ENCODE results near the gene RPL35.
"Not testable (repeated sequence)": the region's sequence is repeated elsewhere in the genome, so short reads cannot be mapped to it uniquely, and the experiment has no call there.

Gene RPL35

GRCh38 chr9:124841075-124841821, 20.5 kb downstream of the RPL35 start:
- TF ChIP-seq, protein P1, sequence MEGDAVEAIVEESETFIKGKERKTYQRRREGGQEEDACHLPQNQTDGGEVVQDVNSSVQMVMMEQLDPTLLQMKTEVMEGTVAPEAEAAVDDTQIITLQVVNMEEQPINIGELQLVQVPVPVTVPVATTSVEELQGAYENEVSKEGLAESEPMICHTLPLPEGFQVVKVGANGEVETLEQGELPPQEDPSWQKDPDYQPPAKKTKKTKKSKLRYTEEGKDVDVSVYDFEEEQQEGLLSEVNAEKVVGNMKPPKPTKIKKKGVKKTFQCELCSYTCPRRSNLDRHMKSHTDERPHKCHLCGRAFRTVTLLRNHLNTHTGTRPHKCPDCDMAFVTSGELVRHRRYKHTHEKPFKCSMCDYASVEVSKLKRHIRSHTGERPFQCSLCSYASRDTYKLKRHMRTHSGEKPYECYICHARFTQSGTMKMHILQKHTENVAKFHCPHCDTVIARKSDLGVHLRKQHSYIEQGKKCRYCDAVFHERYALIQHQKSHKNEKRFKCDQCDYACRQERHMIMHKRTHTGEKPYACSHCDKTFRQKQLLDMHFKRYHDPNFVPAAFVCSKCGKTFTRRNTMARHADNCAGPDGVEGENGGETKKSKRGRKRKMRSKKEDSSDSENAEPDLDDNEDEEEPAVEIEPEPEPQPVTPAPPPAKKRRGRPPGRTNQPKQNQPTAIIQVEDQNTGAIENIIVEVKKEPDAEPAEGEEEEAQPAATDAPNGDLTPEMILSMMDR (IDR thresholded peaks at IDR 0.05; ENCODE audit: low read length, missing control alignments) = no peak
- H3K4me3 ChIP-seq (replicated peaks; ENCODE audit: low read depth, low read length) = no peak overlapping the region
- no peak for DNase-seq (ENCODE audit: low read depth)

- TF ChIP-seq, protein P1 (IDR thresholded peaks at IDR 0.05; ENCODE audit: low read length, missing control alignments) = peak; percentile 39
- H3K4me3 ChIP-seq (replicated peaks; ENCODE audit: low read depth, low read length) = no peak overlapping the region
- no peak for DNase-seq (ENCODE audit: low read depth)
Observed at GRCh38 chr9:124840300-124840833, 21.4 kb downstream of the RPL35 start.

DNA sequence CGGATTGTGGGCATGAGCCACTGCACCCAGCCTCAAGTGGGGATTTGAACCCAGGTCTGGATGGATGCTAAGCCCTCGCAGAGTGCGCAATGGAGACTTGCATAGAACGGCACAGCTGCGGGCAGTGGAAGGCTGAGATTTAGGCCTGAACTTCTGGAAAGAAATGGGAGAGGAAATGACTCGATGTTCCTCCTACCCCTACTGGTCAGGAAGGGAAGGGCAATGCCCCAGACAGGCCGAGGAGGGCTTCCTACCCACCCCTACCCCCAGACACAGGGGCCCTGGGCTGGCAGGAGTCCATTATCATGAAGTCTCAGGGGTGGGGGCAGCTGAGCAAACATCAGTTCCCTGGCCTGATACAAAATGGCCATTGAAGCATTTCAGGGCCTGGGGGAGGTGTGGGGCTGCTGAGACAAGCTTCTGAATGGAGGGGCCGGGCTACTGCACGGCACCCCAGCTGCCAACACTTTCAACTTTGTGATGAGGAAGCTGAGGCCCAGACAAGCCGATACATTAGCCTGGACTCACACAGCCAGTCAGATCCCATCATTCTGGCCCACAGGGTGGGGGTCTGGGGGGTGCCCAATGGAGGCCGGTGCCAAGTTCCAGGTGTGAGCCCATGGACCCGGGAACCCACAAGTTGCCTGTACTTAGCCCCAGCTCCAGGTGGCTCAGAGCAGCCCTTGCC, 22.0 kb downstream of the RPL35 start:
- peak; percentile 45 for DNase-seq (ENCODE audit: low read depth)
- TF ChIP-seq, protein P1 (IDR thresholded peaks at IDR 0.05; ENCODE audit: low read length, missing control alignments) = peak; percentile 61
- H3K4me3 ChIP-seq (replicated peaks; ENCODE audit: low read depth, low read length) = no peak overlapping the region

DNA sequence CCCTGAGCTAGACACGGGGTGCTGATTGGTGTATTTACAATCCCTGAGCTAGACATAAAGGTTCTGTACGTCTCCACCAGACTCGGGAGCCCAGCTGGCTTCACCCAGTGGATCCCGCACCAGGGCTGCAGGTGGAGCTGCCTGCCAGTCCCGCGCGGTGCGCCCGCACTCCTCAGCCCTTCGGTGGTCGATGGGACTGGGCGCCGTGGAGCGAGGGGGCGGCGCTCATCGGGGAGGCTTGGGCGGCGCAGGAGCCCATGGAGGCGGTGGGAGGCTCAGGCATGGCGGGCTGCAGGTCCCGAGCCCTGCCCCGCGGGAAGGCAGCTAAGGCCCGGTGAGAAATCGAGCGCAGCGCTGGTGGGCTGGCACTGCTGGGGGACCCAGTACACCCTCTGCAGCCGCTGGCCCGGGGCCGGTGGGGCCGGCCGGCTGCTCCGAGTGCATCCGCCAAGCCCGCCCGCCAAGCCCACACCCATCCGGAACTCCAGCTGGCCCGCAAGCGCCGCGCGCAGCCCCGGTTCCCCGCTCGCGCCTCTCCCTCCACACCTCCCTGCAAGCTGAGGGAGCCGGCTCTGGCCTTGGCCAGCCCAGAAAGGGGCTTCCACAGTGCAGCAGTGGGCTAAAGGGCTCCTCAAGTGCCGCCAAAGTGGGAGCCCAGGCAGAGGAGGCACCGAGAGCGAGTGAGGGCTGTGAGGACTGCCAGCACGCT, 23.0 kb downstream of the RPL35 start:
- H3K4me3 ChIP-seq (replicated peaks; ENCODE audit: low read depth, low read length); DNase-seq (ENCODE audit: low read depth): not testable (repeated sequence)

GRCh38 chr9:124838132-124838531, 23.6 kb downstream of the RPL35 start:
- DNase-seq (ENCODE audit: low read depth) = not testable (repeated sequence)

GRCh38 chr9:124835026-124835557, 26.7 kb downstream of the RPL35 start:
- TF ChIP-seq, protein P1 (IDR thresholded peaks at IDR 0.05; ENCODE audit: low read length, missing control alignments) = no peak
- DNase-seq (ENCODE audit: low read depth) = peak; percentile 94
- H3K4me3 ChIP-seq (replicated peaks; ENCODE audit: low read depth, low read length) = no peak overlapping the region

More at GRCh38 chr9:124838132-124838531, 23.6 kb downstream of the RPL35 start:
- H3K4me3 ChIP-seq (replicated peaks; ENCODE audit: low read depth, low read length) = not testable (repeated sequence)

DNA sequence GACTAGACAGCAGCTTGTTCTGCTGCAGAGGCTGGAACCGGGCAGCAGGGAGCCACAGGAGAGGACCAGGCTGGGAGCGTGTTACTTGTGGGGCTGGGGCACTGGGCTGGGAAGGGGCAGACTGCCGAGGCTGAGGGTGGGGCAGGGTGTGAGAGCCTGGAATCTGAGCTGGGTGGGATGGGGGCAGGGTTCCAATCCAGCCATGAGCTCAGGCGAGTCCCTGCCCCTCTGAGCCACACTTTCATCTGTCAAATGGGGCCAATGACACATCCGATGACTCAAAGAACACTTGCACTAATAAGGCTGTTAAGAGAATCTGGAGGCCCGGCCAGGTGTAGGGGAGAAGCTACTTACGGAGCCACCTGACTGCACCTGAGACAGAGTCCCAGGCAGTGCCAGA, 27.2 kb downstream of the RPL35 start:
- DNase-seq (ENCODE audit: low read depth) = peak; percentile 27
- TF ChIP-seq, protein P1 (IDR thresholded peaks at IDR 0.05; ENCODE audit: low read length, missing control alignments) = no peak
- no peak overlapping the region for H3K4me3 ChIP-seq (replicated peaks; ENCODE audit: low read depth, low read length)

All from fibroblast of pulmonary artery (primary cell).